NCI-H345 (cell line): ENCODE measurements around the gene CELSR2.

Source experiments
- DNase-seq: peaks from one replicate; lab custom pipeline; 2025; lab: John Stamatoyannopoulos, UW

Gene CELSR2

DNA sequence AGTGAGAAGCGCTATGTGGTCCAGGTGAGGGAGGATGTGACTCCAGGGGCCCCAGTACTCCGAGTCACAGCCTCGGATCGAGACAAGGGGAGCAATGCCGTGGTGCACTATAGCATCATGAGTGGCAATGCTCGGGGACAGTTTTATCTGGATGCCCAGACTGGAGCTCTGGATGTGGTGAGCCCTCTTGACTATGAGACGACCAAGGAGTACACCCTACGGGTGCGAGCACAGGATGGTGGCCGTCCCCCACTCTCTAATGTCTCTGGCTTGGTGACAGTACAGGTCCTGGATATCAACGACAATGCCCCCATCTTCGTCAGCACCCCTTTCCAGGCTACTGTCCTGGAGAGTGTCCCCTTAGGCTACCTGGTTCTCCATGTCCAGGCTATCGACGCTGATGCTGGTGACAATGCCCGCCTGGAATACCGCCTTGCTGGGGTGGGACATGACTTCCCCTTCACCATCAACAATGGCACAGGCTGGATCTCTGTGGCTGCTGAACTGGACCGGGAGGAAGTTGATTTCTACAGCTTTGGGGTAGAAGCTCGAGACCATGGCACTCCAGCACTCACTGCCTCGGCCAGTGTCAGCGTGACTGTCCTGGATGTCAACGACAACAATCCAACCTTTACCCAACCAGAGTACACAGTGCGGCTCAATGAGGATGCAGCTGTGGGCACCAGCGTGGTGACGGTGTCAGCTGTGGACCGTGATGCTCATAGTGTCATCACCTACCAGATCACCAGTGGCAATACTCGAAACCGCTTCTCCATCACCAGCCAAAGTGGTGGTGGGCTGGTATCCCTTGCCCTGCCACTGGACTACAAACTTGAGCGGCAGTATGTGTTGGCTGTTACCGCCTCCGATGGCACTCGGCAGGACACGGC, 2.2 kb downstream of the CELSR2 start:
- DNase-seq, result no peak

- no peak for DNase-seq
These were observed 3.0 kb downstream of the CELSR2 start for GRCh38 chr1:109252167-109252892.

- DNase-seq, result no peak
These were observed 3.8 kb downstream of the CELSR2 start for GRCh38 chr1:109252893-109253802.

DNA sequence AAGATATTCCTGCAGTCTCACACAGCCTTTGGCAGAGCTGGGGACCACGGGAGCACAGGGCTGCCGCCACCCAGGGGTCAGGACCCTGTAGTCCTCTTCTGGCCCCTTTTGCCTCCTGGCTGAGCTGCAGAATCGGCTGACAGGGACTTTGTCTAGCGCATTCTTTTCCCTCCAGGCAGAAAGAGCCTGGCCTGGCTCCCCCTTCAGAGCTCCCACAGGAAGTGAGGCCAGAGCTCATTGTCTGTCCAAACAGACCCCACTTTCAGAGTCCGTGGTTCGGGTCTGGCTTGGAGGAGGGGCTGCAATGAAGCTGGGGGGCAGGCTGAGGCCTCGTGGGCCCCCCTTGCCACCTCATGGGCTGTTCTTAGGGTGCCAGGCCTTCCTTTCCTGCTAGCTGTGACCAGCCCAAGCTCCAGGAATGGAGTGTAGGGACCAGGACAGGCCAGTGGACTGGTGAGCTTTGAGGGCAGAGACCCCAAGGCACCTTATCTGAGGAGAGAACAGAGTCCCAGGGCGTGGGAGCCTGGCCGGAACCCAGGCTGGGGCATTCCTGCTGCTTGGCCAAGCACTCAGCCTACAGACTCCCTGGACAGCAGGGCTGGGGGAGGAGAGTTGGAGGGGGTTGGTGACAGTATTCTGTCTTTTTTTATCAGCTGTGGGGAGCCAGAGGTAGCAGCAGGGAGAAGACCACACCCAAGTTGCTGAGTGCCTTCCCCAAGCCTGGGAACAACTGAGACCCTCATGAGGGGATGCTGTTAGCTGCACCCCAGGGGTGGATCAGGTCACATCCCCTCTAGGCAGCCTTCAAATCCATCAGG, 4.7 kb downstream of the CELSR2 start:
- DNase-seq, result no peak

DNA sequence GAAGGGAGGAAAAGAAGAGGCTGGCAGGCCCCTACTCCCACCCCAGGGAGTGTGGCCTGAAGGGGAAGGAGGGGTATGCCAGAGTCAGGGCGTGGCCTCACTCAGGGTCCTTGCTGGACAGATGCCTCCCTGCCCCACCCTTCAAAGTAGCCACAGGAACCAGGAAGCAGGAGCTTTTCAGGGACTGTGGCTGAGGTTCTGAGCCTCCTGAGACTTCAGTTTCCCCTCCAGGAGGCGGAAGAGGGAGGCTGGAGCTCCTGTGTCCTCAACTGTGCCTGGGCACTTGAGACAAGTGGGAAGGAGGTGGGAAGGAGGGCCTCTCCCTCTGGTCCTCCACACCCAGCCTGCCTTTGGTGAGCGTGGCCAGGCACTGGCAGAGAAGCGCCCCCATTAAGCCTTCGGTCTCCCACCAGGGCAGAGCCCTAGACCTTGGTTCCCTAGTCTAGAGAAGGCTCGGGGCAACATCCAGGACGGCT, 5.3 kb downstream of the CELSR2 start:
- no peak for DNase-seq

DNA sequence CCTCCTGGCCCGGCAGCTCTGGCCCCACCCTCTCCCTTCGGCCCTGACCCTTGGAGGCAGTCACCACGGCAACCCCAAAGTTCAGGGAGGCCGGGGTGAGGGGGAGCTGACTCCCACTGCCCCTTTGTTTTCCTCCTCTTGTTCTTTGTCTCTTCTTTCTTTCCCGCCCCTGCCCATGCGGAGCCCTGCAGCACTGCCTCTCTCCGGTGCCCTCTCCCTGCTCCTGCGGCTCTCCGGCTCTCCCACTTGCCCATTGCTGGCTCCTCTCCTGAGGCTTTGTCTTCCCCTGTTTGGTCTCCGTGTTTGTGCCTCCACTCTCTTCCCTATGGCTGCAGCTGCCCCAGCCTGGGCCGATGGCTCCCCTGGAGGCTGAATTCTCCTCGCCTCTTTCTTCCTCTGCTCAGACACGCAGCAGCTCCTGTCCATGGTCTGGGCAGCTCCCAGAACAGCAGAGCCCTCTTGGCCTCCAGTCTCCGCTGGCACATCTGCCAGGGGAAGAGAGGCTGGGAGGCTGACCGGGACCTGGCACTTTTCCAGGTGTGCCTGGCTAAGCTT, 5.8 kb downstream of the CELSR2 start:
- DNase-seq, result no peak

DNA sequence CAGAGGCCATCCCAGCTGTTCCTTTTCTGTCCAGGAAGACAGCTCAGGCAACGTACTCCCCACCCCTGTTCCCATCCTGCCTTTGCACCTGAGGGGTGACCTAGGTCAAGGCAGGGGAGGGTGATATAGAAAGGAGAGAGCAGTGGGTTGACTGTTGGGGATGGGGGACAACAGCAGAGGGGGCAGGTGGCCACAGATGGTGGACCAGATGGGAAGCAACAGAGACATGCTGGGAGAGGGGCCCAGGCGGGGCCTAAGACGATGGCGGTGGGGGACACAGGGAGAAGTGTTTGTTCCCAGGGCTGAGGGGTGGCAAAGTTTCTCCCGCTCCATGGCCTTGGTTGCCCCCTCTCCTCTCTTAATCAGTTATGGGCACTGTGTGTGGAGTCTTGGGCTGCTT, 6.3 kb downstream of the CELSR2 start:
- no peak for DNase-seq

DNA sequence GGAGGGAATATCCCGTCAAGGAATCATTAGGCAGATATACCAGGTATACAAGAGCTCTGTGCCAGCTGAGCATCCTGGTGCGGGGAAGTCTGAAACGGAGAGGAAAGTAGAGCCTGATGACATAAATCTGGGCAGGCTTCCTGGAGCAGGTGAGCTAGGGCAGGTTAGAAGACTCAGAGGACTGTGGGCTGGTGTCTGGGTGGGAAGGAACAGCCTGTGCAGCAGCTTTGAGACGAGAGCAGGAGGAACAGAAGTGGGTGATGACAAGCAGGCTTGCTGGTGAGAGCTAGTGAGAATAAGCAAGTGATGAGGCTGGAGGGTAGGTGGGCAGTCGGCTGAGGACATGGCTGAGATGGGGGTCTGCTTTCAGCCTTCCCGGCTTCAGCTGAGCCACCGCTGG, 6.7 kb downstream of the CELSR2 start:
- DNase-seq, result no peak

DNA sequence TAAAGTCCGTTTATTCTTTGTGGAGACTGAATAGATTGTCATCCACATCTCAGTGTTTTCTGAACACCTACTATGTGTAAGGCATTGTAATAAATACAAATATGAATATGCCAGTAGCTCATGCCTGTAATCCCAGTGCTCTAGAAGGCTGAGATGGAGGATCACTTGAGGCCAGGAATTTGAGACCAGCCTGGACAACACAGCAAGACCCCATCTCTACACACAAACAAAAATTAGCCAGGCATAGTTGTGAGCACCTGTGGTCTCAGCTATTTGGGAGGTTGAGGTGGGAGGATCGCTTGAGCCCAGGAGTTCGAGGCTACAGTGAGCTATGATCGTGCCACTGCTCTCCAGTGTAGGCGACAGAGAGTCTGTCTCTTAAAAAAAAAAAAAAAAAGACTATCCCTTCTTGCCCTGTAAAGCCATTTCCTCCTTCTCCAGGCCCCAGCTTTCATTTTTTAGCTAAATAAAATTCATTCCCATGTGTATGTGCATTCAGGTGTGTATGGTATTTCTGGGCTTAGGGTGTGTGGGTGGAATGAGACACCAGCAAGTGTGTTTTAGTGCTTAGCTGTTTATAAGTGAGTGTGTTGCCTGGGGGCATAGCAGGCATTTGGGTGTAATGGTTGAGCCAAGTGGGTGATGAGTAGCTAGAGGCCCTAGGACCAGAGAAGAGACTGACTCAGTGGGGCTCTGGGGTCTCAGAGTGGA, 7.8 kb downstream of the CELSR2 start:
- DNase-seq, result no peak

DNA sequence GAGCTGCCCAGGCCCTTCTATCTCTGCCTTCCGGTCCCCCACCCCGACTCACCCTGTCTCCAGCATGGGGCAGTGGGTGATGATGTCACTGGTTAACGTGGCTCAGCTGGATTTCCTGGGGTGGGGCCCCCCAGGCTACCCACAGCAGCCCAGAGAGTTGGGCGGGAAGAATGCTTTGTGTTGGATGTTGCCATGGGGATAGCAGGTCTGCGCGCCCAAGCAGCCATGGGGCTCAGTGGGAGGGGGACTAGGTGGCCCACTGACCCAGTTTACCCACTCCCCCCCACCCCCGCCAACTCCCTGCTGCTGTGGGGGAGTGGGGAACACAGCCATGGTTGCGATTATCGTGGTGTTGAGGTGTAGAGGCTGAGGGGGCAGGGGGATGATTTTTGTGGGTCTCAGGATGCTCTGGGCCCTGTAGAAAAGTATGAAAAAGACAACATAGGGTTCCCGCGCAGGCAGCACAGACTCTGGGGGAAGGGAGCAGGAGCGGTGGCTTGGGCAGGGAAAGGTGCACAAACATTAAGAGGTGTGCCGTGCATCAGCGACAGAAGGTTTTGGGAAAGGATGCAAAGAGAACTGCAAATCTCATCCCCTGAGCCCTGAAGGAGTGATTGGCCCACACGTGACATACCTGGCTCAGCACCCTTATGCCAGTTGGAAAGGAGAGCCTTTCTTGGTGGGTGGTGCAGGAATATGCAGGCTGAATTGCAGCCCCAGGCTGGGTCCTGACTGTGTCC, 8.5 kb downstream of the CELSR2 start:
- DNase-seq, result no peak

- no peak for DNase-seq
These were observed 9.4 kb downstream of the CELSR2 start for GRCh38 chr1:109258481-109259466.

- no peak for DNase-seq
These were observed 10.6 kb downstream of the CELSR2 start for GRCh38 chr1:109259674-109260557.

DNA sequence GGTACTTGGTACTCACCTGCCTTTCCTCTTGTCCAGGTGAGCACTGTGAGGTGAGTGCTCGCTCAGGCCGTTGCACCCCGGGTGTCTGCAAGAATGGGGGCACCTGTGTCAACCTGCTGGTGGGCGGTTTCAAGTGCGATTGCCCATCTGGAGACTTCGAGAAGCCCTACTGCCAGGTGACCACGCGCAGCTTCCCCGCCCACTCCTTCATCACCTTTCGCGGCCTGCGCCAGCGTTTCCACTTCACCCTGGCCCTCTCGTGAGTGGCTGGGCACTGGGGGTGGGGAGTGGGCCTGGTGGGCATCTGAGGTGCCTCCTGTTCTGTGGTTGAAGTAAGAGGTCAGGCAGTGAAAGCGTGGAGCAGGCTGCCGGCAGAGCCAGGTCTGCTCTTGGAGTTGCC, 11.7 kb downstream of the CELSR2 start:
- DNase-seq, result no peak

DNA sequence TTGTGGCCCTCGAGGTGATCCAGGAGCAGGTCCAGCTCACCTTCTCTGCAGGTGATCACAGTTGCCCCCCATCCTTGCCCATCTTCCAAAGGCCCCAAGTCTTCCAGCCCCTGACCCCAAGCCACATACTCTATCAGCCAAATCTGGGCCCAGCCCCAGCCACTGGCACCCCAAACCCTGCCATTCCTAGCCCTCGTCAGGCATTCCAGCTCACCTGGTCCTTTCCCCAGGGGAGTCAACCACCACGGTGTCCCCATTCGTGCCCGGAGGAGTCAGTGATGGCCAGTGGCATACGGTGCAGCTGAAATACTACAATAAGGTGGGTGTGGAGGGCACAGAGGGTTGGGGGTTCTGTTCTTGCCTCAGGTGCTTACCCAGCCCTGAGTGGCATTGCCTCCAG, 12.2 kb downstream of the CELSR2 start:
- no peak for DNase-seq

DNA sequence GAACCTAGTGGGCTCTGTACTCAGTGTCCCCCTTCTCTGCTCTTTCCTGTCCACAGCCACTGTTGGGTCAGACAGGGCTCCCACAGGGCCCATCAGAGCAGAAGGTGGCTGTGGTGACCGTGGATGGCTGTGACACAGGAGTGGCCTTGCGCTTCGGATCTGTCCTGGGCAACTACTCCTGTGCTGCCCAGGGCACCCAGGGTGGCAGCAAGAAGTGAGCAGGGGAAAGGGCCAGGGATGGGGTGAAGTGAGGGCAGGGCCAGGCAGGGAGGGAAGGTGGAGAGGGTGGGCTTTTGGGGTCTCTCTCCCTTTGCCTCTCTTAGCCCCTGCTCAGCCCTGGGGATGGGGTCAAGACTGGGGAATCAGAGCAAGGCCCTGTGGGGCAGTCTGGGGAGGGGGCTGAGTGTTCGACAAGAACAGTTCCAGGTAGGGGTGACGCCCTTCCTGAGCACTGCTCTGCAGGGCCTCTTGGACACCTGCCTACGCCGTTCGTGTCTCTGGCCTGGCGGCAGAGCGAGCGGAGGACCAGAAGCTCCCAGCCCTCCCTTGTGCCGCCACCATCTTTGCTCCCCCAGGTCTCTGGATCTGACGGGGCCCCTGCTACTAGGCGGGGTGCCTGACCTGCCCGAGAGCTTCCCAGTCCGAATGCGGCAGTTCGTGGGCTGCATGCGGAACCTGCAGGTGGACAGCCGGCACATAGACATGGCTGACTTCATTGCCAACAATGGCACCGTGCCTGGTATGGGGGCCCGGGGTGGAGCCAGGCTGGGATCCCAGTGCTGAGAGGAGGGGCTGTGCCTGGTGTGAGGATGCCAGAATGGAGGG, 13.1 kb downstream of the CELSR2 start:
- no peak for DNase-seq

DNA sequence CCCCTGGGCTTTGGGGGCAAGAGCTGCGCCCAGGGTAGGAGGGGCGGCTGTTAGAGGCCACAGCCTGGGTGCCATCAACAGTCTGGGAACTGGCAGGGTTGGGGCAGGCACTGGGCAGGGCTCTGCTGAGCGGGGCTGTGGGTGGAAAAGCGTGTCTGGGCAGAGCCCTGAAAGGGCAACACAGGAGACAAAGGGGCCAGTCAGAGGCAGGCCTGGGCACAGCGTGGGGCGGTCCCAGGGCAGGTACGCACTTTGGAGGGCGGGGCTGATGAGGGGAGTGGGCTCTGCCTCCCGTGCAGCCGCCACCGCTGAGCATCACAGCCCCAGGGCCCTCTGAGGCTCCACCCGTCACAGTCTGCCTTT, 13.9 kb downstream of the CELSR2 start:
- DNase-seq, result peak; percentile 35
